Thymus (tissue), 11 donors: Measurements from ENCODE around the gene SLC38A1. TPM values are rescaled to one million over a fixed set of nuclear protein-coding genes. Genes with fewer than 3 reads are reported as not detected.
A peak's percentile ranks its signal among the peaks of the same experiment; 100 is the strongest.
"Not testable (repeated sequence)": the region's sequence is repeated elsewhere in the genome, so short reads cannot be mapped to it uniquely, and the experiment has no call there.

Experiments used
- DNase-seq, 9 donors: peaks; one replicate each; pipeline ENCODE4 v3.0.0-alpha.2; 2013; ENCODE audit warnings: low spot score in 9 of 9, low read depth in 6 of 9, missing footprints in 1 of 9
- H3K27ac ChIP-seq, 2 donors: one replicate each; pipeline ENCODE4 v1.5.1; 2013; ENCODE audit warnings: control low read depth in 1 of 2, low read depth in 1 of 2, low read length in 1 of 2, mild to moderate bottlenecking in 1 of 2, moderate library complexity in 1 of 2
- H3K27me3 ChIP-seq, 2 donors: one replicate each; pipeline ENCODE4 v1.5.1; 2013; ENCODE audit warnings: low read length in 1 of 2; ENCODE audit not compliant: control insufficient read depth in 2 of 2, insufficient read depth in 1 of 2
- H3K36me3 ChIP-seq, 2 donors: one replicate each; pipeline ENCODE4 v1.5.1; 2013; ENCODE audit warnings: low read length in 1 of 2, mild to moderate bottlenecking in 1 of 2, moderate library complexity in 1 of 2; ENCODE audit not compliant: control insufficient read depth in 2 of 2, insufficient read depth in 2 of 2
- H3K4me1 ChIP-seq, 2 donors: one replicate each; pipeline ENCODE4 v1.5.1; 2013; ENCODE audit warnings: low read length in 2 of 2; ENCODE audit not compliant: control insufficient read depth in 2 of 2, insufficient read depth in 2 of 2
- H3K4me3 ChIP-seq, 2 donors: one replicate each; pipeline ENCODE4 v1.5.1; 2013; ENCODE audit warnings: low read length in 2 of 2, control low read depth in 1 of 2, mild to moderate bottlenecking in 1 of 2
- H3K9me3 ChIP-seq, 2 donors: one replicate each; pipeline ENCODE4 v1.5.1; 2013; ENCODE audit warnings: low read length in 1 of 2, mild to moderate bottlenecking in 1 of 2; ENCODE audit not compliant: control insufficient read depth in 2 of 2, insufficient read depth in 1 of 2
- WGBS: extraction: QIAGEN DNeasy Blood & Tissue Kit; methylation state at CpG from one replicate; pipeline ENCODE4 v1.1.7; 2013; 5-methylcytosine and 5-hydroxymethylcytosine counted together
- polyA plus RNA-seq: library from polyadenylated mRNA; stranded (reverse); fragments of 200-250 nt; gene quantifications from one replicate; pipeline ENCODE4 v1.2.3, GENCODE V29; 2013
- total RNA-seq: library from RNA; stranded (reverse); fragments of 120-200 nt; gene quantifications from one replicate; pipeline ENCODE4 v1.2.4, GENCODE V29; 2013
- donor health status: healthy.

The SLC38A1 gene
- total and polyA plus RNA-seq, 2 donors = 54.4 to 81.6 TPM

DNA sequence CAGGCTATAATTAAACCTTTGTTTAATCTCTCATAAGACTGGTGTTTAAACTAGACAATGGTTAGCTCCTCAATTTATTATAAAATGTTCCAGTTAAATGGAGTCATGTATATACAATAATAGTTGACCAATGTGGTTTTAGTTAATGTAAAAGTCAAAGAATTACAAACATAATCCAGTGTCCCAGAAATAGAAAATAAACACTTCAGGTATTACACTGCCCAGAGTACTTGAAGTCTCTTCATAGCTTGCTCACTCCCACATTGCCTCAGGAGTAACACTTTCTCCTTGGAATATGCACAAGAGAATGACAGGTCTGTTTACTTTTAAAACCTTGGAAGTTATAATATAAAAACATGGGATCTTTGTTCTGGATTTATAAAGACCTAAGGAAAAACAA, 60.5 kb downstream of the SLC38A1 start:
- Histone ChIP-seq H3K9me3 (no peaks in the 10 kb centered on the region), H3K4me1 (peaks cover 13 to 23% of the 10 kb centered on the region in 2 donors), H3K27ac (no peak overlapping the region), H3K36me3 (peaks cover 13 to 70% of the 10 kb centered on the region in 2 donors), H3K4me3 (no peak overlapping the region), H3K27me3 (no peaks in the 10 kb centered on the region)
- no peak for DNase-seq

DNA sequence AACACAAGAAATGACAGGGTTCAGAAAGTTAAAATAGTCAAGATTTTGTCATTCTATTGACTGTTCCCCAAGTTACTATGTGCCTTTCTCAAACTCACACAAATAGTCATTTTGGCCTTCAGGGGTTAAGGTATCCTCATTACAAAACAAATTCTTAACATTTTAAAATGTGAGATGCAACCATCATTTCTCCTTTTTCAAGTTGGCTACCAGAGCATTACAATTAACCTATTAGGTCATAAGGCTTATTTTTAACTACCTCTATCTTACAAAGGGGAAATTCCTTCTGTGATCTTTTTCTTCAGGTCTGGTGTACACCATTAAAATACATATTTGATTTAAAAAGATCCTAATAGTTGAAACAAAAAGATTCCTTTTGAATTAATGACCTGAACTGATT, 61.2 kb downstream of the SLC38A1 start:
- Histone ChIP-seq H3K4me1 (peaks cover 13 to 22% of the 10 kb centered on the region in 2 donors), H3K27me3 (no peaks in the 10 kb centered on the region), H3K36me3 (peaks cover 17 to 71% of the 10 kb centered on the region in 2 donors), H3K27ac (peak overlapping the region in 1 of 2 donors; percentile 20), H3K4me3 (no peak overlapping the region), H3K9me3 (no peaks in the 10 kb centered on the region)
- DNase-seq = no peak

GRCh38 chr12:46206471-46206870, 62.4 kb downstream of the SLC38A1 start:
- H3K4me1 ChIP-seq = peaks cover 9 to 21% of the 10 kb centered on the region in 2 donors
- H3K27ac ChIP-seq = no peak overlapping the region
- H3K36me3 ChIP-seq = peaks cover 20 to 72% of the 10 kb centered on the region in 2 donors
- H3K4me3 ChIP-seq = no peak overlapping the region
- WGBS = 76% methylated on average over 3 of the region's 3 CpGs
- H3K27me3 ChIP-seq = no peaks in the 10 kb centered on the region
- no peaks in the 10 kb centered on the region for H3K9me3 ChIP-seq
- DNase-seq = no peak

- Histone ChIP-seq H3K4me3 (no peak overlapping the region), H3K9me3 (no peaks in the 10 kb centered on the region), H3K36me3 (peaks cover 24 to 76% of the 10 kb centered on the region in 2 donors), H3K27me3 (no peaks in the 10 kb centered on the region), H3K27ac (no peak overlapping the region), H3K4me1 (peaks cover 7 to 10% of the 10 kb centered on the region in 2 donors)
- WGBS = 69% methylated on average over 2 of the region's 2 CpGs
- DNase-seq = no peak
Measured at GRCh38 chr12:46205294-46205693, 63.5 kb downstream of the SLC38A1 start.

- Histone ChIP-seq H3K4me3 (no peak overlapping the region), H3K36me3 (peaks cover 44 to 88% of the 10 kb centered on the region in 2 donors), H3K27me3 (no peaks in the 10 kb centered on the region), H3K9me3 (peaks cover 0 to under 1% of the 10 kb centered on the region in 2 donors), H3K27ac (no peak overlapping the region), H3K4me1 (peaks cover 5 to 14% of the 10 kb centered on the region in 2 donors)
- WGBS = 97% methylated on average over 5 of the region's 5 CpGs
- no peak for DNase-seq
Measured at GRCh38 chr12:46201284-46201789, 67.5 kb downstream of the SLC38A1 start.

- H3K4me3 ChIP-seq = no peak overlapping the region
- no peak overlapping the region for H3K27ac ChIP-seq
- DNase-seq = no peak
- peaks cover 48 to 89% of the 10 kb centered on the region in 2 donors for H3K36me3 ChIP-seq
- peaks cover 5 to 14% of the 10 kb centered on the region in 2 donors for H3K4me1 ChIP-seq
- WGBS = 98% methylated on average over 3 of the region's 3 CpGs
- peaks cover 0 to 5% of the 10 kb centered on the region in 2 donors for H3K9me3 ChIP-seq
- no peaks in the 10 kb centered on the region for H3K27me3 ChIP-seq
Measured at GRCh38 chr12:46200551-46200950, 68.3 kb downstream of the SLC38A1 start.

DNA sequence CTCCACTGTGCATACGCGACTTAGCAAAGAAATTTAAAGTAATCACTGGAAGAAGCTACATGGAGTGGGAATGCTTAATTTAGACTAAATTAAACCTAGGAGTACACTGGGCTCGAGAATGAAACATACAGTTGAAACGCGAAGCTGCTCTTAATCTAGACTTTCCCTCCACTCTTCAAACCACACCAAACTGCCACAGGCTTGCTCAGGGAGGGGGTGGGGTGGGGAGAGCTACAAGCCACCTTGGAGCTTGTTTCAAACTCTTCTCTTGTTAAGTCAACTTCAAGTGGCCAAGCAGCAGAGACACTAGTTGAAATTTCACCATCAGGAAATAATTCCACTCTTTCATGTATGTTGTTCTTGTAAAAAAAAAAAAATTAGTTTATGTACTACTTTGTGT, 69.9 kb downstream of the SLC38A1 start:
- H3K36me3 ChIP-seq = peaks cover 61 to 89% of the 10 kb centered on the region in 2 donors

GRCh38 chr12:46197883-46198282, 71.0 kb downstream of the SLC38A1 start:
- no peak for DNase-seq
- Histone ChIP-seq H3K27me3 (no peaks in the 10 kb centered on the region), H3K36me3 (peaks cover 57 to 78% of the 10 kb centered on the region in 2 donors), H3K4me1 (peaks cover 5 to 14% of the 10 kb centered on the region in 2 donors), H3K9me3 (peaks cover 0 to 10% of the 10 kb centered on the region in 2 donors), H3K27ac (no peak overlapping the region), H3K4me3 (no peak overlapping the region)
- WGBS = 94% methylated on average over 5 of the region's 5 CpGs

More for the DNA sequence above, 69.9 kb downstream of the SLC38A1 start:
- DNase-seq = peak in 3 of 9 donors; percentile 45 to 72 (median 46)
- Histone ChIP-seq H3K9me3 (peaks cover 0 to 10% of the 10 kb centered on the region in 2 donors), H3K27me3 (no peaks in the 10 kb centered on the region), H3K4me3 (no peak overlapping the region), H3K27ac (peak overlapping the region; percentile 42 to 59), H3K4me1 (peaks cover 5 to 14% of the 10 kb centered on the region in 2 donors)
- 48% methylated on average over 5 of the region's 5 CpGs for WGBS

DNA sequence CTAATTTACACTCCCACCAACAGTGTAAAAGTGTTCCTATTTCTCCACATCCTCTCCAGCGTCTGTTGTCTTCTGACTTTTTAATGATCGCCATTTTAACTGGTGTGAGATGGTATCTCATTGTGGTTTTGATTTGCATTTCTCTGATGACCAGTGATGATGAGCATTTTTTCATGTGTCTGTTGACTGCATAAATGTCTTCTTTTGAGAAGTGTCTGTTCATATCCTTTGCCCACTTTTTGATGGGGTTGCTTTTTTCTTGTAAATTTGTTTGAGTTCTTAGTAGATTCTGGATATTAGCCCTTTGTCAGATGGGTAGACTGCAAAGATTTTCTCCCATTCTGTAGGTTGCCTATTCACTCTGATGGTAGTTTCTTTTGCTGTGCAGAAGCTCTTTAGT, 78.3 kb downstream of the SLC38A1 start:
- peaks cover 27 to 41% of the 10 kb centered on the region in 2 donors for H3K36me3 ChIP-seq
- 95% methylated on average over 2 of the region's 2 CpGs for WGBS
- not testable (repeated sequence) for H3K4me1 ChIP-seq, DNase-seq, H3K4me3 ChIP-seq, H3K27ac ChIP-seq, H3K27me3 ChIP-seq, H3K9me3 ChIP-seq
